Muscle layer of duodenum (tissue), 2 donors: ENCODE results near the gene BEST2.

Source experiments
- H3K27ac ChIP-seq: one replicate; pipeline ENCODE4 v1.7.0; 2013; ENCODE audit warnings: mild to moderate bottlenecking, low read length
- H3K27me3 ChIP-seq: one replicate; pipeline ENCODE4 v1.7.0; 2013; ENCODE audit warnings: low read depth, mild to moderate bottlenecking, control low read depth, low read length
- H3K36me3 ChIP-seq, 2 donors: one replicate each; pipeline ENCODE4 v1.7.0; 2013; ENCODE audit warnings: low read length in 2 of 2, control low read depth in 1 of 2, mild to moderate bottlenecking in 1 of 2; ENCODE audit not compliant: insufficient read depth in 2 of 2, control insufficient read depth in 1 of 2
- H3K4me1 ChIP-seq, 2 donors: one replicate each; pipeline ENCODE4 v1.7.0; 2013; ENCODE audit warnings: low read length in 2 of 2, mild to moderate bottlenecking in 2 of 2, control low read depth in 1 of 2, moderate library complexity in 1 of 2; ENCODE audit not compliant: insufficient read depth in 2 of 2, control insufficient read depth in 1 of 2
- H3K4me3 ChIP-seq, 2 donors: one replicate each; pipeline ENCODE4 v1.7.0; 2013; ENCODE audit warnings: low read length in 2 of 2, low read depth in 1 of 2, mild to moderate bottlenecking in 1 of 2
- H3K9me3 ChIP-seq, 2 donors: one replicate each; pipeline ENCODE4 v1.7.0; 2013; ENCODE audit warnings: low read length in 2 of 2, control low read depth in 1 of 2, mild to moderate bottlenecking in 1 of 2; ENCODE audit not compliant: control insufficient read depth in 1 of 2
- donor health status: healthy.

Gene BEST2

DNA sequence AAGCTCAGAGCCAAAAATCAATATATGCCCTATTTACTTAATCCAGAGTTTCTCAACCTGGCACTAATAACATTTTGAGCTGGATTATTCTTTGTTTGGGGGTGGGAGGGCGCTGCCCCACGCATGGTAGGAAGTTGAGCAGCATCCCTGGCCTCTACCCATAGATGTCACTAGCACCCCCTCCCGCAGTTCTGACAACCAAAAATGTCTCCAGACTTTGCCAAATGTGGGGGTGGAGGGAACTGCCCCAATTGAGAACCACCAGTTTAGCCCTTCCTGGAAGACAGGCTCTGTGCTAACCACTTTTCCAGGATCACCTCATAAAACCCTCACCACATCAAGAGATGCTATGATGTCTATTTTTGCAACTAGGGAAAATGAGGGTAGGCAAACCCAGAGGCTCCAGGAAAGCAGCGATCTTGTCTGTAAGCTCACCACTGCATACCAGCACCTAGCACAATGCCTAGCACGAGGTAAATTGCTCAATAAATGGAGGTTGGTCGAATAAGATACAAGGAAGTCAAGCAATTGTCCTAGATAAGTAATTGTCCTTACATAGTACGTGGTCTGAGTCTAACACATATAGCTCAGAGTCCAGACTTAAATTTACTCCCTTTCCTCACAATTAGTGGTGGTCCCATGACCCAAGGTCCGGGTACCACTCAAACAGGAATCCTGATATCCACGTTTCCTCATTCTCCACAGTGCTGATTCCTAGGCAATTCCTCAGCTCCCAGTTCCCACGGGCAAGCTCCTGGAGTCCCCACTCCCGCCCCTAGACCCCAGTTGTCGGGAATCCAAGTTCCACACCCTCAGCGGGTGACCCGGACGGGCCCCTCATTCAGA lies 18.0 kb upstream of the BEST2 start:
- H3K4me1 ChIP-seq, result peaks cover 15 to 44% of the 10 kb centered on the region in 2 donors

DNA sequence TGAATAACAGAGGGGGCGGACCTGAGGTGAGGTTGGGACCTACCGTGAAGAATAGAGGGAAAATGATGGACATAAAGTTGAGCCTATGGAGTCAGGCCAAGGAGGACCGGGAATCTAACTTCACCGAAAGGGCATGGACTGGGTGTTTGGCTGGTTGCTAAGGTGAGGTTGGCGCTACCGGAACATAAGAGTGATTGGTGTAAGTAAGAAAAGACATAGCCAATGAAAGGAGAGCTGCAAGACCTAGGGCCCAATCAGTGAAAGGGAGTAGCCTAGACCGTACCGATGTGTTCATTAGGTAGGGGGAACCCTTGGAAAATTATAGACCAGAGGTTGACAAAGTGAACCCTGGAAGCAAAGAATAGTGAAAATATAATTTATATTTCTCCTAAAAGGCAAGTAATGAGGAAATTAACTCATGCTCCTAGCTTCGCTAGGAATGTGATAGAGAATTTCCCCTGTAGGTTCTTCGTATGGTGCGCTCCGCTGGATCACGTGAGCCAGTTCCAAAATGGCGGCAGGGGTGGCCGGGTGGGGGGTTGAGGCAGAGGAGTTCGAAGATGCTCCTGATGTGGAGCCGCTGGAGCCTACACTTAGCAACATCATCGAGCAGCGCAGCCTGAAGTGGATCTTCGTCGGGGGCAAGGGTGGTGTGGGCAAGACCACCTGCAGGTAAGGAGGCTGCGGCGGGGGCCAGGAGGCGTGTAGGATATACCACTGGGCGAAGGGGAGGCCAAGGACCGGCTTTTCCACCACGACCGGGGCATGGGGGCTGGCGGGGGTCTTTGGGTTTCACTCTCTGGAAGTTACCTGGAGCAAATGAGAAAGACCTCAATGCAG lies 14.4 kb upstream of the BEST2 start, which contains the start of gene GET3:
Gene GET3, plus strand, starts transcription at position 503 of the 840 bp plus-strand sequence. Its CDS starts 9 bp downstream, at position 512.
- H3K27me3 ChIP-seq, result no peaks in the 10 kb centered on the region
- H3K9me3 ChIP-seq, result no peaks in the 10 kb centered on the region
- H3K4me1 ChIP-seq, result peaks cover 15 to 36% of the 10 kb centered on the region in 2 donors
- H3K4me3 ChIP-seq, result peak within 1 kb of the TSS; percentile 88 to 98
- H3K36me3 ChIP-seq, result peaks cover 0 to 23% of the 10 kb centered on the region in 2 donors
- peak within 1 kb of the TSS; percentile 97 for H3K27ac ChIP-seq

More for the DNA sequence above, 18.0 kb upstream of the BEST2 start:
- no peaks in the 10 kb centered on the region for H3K9me3 ChIP-seq
- H3K27ac ChIP-seq, result peak overlapping the region; percentile 80
- H3K27me3 ChIP-seq, result no peaks in the 10 kb centered on the region
- peak overlapping the region; percentile 93 to 95 for H3K4me3 ChIP-seq
- peaks cover 15 to 40% of the 10 kb centered on the region in 2 donors for H3K36me3 ChIP-seq

DNA sequence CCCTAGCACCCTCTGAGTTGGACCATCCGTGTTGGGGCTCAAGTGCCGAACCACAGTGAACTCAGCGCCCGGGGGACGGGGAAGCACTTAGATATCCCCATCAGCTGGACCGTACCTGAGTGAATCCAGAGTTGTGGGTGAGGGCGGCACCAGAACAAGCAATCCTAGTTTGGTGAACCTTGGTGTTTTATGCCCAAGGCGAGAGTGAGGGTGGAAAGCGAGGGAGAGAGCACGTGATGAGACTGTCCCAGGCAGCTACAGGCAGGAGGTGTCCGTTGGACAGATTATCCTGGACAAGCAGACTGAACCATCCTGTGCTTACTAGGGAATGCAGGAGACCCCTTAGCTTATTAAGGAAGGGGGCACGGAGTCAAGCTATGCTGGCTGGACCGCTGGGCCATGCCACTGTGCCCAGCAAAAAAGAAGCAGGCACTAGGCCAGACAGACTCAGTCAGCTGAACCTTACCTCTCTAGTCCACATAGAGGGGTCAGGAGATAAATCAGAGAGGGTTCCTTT lies 13.7 kb upstream of the BEST2 start:
- Histone ChIP-seq H3K27me3 (no peaks in the 10 kb centered on the region), H3K4me1 (peaks cover 15 to 29% of the 10 kb centered on the region in 2 donors), H3K4me3 (peak overlapping the region; percentile 88 to 98), H3K36me3 (peaks cover 0 to 24% of the 10 kb centered on the region in 2 donors), H3K9me3 (no peaks in the 10 kb centered on the region), H3K27ac (no peak overlapping the region)

DNA sequence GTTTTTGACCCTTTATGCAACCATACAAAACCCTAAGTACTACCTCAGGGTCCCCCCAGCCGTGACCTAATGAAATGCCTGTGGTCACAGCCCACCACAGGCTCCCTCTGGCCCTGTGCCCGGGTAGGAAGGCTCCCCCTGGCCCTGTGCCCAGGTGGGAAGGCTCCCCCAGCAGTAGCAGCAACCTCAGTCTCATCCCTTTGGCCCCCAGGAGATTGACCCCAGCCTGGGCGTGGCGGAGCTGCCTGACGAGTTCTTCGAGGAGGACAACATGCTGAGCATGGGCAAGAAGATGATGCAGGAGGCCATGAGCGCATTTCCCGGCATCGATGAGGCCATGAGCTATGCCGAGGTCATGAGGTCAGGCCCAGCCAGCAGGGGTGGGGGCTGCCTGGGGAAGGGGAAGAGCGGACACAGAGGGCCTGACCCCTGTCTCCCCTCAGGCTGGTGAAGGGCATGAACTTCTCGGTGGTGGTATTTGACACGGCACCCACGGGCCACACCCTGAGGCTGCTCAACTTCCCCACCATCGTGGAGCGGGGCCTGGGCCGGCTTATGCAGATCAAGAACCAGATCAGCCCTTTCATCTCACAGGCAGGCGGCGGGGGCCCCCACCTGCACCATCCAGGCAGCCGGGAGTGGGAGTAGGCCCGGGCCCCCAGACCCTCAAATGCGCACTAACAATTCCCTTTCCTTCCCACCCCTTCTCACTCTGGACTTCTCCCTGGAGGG lies 6.3 kb upstream of the BEST2 start:
- Histone ChIP-seq H3K4me1 (no peaks in the 10 kb centered on the region), H3K27ac (no peak overlapping the region), H3K27me3 (no peaks in the 10 kb centered on the region), H3K36me3 (peaks cover 14 to 55% of the 10 kb centered on the region in 2 donors), H3K9me3 (peaks cover 0 to 11% of the 10 kb centered on the region in 2 donors), H3K4me3 (no peak overlapping the region)

DNA sequence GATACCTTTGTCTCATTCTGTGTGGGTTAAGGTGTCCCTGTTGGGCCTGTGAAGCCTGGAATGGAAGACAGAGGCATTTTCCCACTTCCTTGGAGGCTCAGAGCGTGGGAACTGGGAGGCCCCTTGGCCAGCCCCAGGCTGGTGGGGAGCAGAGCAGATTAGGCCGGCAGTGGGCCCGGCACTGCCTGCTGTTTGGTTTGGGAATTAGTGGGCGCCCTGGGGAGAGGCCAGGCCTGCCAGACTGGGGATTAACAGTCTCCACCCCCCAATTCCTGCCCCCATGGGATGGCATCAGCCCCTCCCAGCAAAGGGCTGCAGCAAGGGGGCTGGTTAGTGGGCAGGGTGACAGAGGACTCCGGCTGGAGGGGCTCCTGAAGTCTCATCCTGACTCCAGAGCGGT lies 3.1 kb upstream of the BEST2 start:
- H3K36me3 ChIP-seq, result peaks cover 14 to 42% of the 10 kb centered on the region in 2 donors
- H3K27me3 ChIP-seq, result peaks cover 4% of the 10 kb centered on the region
- no peak overlapping the region for H3K4me3 ChIP-seq
- H3K9me3 ChIP-seq, result peaks cover 0 to 11% of the 10 kb centered on the region in 2 donors
- H3K27ac ChIP-seq, result no peak overlapping the region
- H3K4me1 ChIP-seq, result no peaks in the 10 kb centered on the region

DNA sequence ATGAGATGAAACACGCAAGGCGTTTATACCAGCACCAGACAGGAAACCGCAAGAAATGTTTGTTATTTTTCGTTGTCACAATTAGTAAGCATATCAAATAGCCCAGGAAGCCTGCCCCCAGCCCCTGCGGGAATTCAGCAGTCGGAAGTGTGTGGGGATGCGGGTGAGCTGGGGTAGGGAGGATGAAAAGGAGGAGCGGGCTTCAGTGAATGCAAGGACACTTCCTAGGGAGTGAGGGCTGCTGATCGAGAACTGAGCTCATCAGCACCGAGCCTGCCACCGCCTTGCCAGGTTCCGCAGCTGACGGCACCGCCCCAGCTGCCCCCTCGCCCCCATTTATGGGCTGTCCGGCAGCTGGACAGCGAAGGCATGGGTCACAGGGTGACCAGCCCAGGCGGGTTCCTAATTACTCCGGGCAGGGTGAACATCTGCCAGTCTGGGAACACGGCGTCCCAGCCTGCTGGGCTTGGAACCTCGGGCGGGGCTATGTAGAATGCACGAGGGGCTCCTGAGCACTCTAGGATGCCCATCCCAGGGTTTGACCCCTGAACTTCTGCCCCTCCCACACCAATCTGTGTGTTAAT lies 1.6 kb upstream of the BEST2 start:
- Histone ChIP-seq H3K9me3 (peaks cover 0 to 11% of the 10 kb centered on the region in 2 donors), H3K27me3 (peaks cover 6% of the 10 kb centered on the region), H3K4me1 (no peaks in the 10 kb centered on the region), H3K27ac (no peak overlapping the region), H3K4me3 (no peak overlapping the region), H3K36me3 (peaks cover 14 to 33% of the 10 kb centered on the region in 2 donors)

DNA sequence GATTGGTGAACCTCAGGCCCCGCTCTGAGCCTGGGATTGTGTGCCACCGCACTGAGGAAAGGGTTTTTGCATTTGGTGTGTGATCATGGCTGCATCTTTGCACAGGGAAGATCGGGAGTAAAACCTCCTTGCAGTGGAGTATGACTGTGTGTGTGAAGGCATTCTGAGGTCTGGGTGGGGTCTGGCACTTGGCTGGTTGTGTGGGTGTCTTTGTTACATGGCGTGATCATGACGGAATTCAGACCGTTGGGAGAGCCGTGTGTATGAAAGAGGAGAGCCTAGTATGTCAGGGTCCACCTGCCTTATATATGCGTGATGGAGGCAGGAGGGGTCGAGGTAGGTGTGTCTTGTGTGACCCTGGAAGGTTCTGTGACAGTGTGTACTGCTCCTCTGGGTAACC lies 740 bp upstream of the BEST2 start:
- Histone ChIP-seq H3K27me3 (peaks cover 6% of the 10 kb centered on the region), H3K36me3 (peaks cover 14 to 25% of the 10 kb centered on the region in 2 donors), H3K27ac (no peak overlapping the region), H3K4me3 (no peak overlapping the region), H3K9me3 (peaks cover 0 to 11% of the 10 kb centered on the region in 2 donors), H3K4me1 (no peaks in the 10 kb centered on the region)

DNA sequence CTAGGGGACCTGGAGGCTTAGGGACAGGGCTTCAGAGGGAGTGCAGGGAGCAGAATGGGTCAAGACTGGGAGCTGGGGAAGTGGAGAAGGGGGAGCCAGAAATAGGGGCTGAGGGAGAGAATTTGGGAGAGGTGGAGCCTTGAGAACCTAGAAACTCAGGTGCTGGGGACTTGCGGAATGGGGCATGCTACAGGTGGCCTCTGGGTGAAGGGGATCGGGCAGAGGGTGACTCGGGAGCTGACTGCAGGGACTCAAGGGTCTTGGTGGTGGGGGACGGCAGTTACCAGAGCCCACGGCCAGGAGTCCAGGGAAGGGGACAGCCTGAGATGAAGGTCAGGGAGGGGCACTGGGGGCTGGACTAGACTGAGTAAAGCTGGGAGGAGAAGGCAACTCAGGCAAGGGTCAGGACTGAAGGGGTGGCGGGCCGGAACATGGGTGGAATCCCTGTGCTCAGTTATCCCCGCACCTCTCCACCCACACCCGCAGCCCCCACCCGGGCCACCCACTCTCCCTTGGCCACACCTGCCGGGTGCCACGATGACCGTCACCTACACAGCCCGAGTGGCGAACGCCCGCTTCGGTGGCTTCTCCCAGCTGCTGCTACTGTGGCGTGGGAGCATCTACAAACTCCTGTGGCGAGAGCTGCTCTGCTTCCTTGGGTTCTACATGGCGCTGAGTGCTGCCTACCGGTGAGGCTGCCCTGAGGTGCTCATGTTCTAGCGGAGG lies 628 bp downstream of the BEST2 start:
- Histone ChIP-seq H3K4me3 (no peak overlapping the region), H3K27ac (no peak overlapping the region), H3K4me1 (no peaks in the 10 kb centered on the region), H3K9me3 (peaks cover 0 to 9% of the 10 kb centered on the region in 2 donors), H3K27me3 (peaks cover 6% of the 10 kb centered on the region), H3K36me3 (peaks cover 9 to 11% of the 10 kb centered on the region in 2 donors)

DNA sequence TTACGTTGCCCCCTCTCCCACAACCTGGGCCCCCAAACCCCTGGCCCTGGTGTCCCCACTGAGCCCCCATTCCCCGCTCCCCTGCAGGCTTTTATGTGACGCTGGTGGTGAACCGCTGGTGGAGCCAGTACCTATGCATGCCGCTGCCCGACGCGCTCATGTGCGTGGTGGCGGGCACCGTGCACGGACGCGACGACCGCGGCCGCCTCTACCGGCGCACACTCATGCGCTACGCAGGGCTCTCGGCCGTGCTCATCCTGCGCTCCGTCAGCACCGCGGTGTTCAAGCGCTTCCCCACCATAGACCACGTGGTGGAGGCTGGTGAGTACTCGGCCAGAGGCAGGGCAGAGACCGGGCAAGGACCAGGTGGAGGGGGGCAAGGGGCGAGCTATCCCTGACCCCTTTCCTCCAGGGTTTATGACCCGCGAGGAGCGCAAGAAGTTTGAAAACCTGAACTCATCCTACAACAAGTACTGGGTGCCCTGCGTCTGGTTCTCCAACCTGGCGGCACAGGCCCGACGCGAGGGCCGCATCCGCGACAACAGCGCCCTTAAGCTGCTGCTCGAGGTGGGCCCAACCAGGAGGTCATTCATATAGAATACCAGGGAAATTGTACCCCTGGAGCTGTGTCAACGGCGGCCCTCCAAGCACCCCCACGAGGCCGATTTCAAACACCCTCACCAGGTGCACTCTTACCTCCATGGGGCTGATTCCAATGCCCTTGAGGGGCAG lies 3.0 kb downstream of the BEST2 start:
- Histone ChIP-seq H3K36me3 (no peaks in the 10 kb centered on the region), H3K27ac (no peak overlapping the region), H3K4me1 (peaks cover 0 to 4% of the 10 kb centered on the region in 2 donors), H3K27me3 (peaks cover 6% of the 10 kb centered on the region), H3K4me3 (no peak overlapping the region), H3K9me3 (no peaks in the 10 kb centered on the region)
